ENCODE data around the gene C5orf47. TPM values are rescaled to one million over a fixed set of nuclear protein-coding genes. Genes with fewer than 3 reads are reported as not detected.

C5orf47 gene
- total RNA-seq, 1 experiment from 2014 or later: not detected

DNA sequence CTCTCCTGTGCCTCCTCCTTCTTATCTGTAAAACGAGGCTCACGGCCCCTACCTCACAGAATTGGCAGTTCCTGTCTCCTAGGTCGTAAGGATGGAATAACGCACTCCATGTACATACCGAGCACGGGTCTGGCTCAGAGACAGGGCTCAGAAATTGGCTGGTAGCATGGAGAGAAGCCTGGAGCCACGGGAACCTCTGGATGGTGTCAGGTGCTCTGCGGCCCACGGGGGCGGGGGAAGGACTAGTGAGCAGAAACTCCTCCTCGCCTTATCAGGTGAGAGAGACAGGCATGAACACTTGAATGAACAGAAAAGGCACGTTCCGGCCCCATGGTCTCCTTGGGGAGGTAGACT is 15.4 kb upstream of the C5orf47 start:
- Histone ChIP-seq H3K9me3 (ENCODE audit: control insufficient read depth in 1 of 2, insufficient read depth in 1 of 2, low read depth in 1 of 2, low read length in 2 of 2) (no peaks in the 10 kb centered on the region), H3K9ac (ENCODE audit: low read length) (no peak overlapping the region), H3K4me3 (replicated peaks in 1 of 2; ENCODE audit: low read depth in 1 of 2, low read length in 2 of 2) (peak overlapping the region; percentile 34 to 51), H3K9me2 (ENCODE audit: insufficient read depth) (no peaks in the 10 kb centered on the region), H3K79me2 (ENCODE audit: insufficient read depth, low read length) (no peaks in the 10 kb centered on the region), H2AFZ (ENCODE audit: low read depth, low read length, poor library complexity, severe bottlenecking) (peak overlapping the region; percentile 79), H3K27ac (ENCODE audit: low read depth, low read length) (peak overlapping the region; percentile 6; the same call in 1 of the 2 replicates), H3K27me3 (ENCODE audit: insufficient read depth, low read length) (no peaks in the 10 kb centered on the region), H3K36me3 (ENCODE audit: control insufficient read depth in 1 of 2, insufficient read depth in 2 of 2, low read length in 2 of 2) (no peaks in the 10 kb centered on the region), H3K4me1 (ENCODE audit: control insufficient read depth in 1 of 2, insufficient read depth in 2 of 2, low read length in 2 of 2) (peaks cover 0 to 9% of the 10 kb centered on the region in 2 experiments; a peak in 2 of 4 replicates), H3K4me2 (ENCODE audit: low read length) (peak overlapping the region; percentile 83), H4K20me1 (ENCODE audit: insufficient read depth) (no peaks in the 10 kb centered on the region)
- no TSS peak for BruUV-seq (replicated peaks)
- intact Hi-C loops (cut with micrococcal nuclease): loop anchor here (1.0 to 10.0 kb wide), 4 partner anchors 209 to 681 kb away; no protein-coding TSS in a partner anchor
- TF ChIP-seq FOSL1 (IDR thresholded peaks at IDR 0.05; ENCODE audit: low read depth) (no peak), ZNF274 (IDR thresholded peaks at IDR 0.05; ENCODE audit: low read depth, low read length) (no peak), YY1 (IDR thresholded peaks at IDR 0.05; ENCODE audit: extremely low read depth, insufficient replicate concordance, low read depth, low read length) (no peak), EZH2 (IDR thresholded peaks at IDR 0.05) (no peak), POLR2AphosphoS5 (IDR thresholded peaks at IDR 0.05; ENCODE audit: low read depth, low read length) (no peak), JUND (IDR thresholded peaks at IDR 0.05) (no peak), CBX3 (IDR thresholded peaks at IDR 0.05; ENCODE audit: low read depth) (no peak), ZFX (IDR thresholded peaks at IDR 0.05) (no peak), RAD21 (IDR thresholded peaks at IDR 0.05; ENCODE audit: low read depth) (no peak), EGR1 (IDR thresholded peaks at IDR 0.05; ENCODE audit: low read depth) (no peak), SIN3A (IDR thresholded peaks at IDR 0.05; ENCODE audit: low read depth) (no peak), SP1 (IDR thresholded peaks at IDR 0.05; ENCODE audit: low read depth) (no peak), EZH2phosphoT487 (IDR thresholded peaks at IDR 0.05; ENCODE audit: borderline replicate concordance) (no peak), ELF1 (IDR thresholded peaks at IDR 0.05; ENCODE audit: borderline replicate concordance, low read depth) (no peak), TCF7L2 (IDR thresholded peaks at IDR 0.05; ENCODE audit: borderline replicate concordance, extremely low read depth, insufficient read depth, insufficient read length) (no peak)
- TF ChIP-seq, protein P1, sequence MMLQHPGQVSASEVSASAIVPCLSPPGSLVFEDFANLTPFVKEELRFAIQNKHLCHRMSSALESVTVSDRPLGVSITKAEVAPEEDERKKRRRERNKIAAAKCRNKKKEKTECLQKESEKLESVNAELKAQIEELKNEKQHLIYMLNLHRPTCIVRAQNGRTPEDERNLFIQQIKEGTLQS (IDR thresholded peaks at IDR 0.05): no peak
- TF ChIP-seq, protein P2, sequence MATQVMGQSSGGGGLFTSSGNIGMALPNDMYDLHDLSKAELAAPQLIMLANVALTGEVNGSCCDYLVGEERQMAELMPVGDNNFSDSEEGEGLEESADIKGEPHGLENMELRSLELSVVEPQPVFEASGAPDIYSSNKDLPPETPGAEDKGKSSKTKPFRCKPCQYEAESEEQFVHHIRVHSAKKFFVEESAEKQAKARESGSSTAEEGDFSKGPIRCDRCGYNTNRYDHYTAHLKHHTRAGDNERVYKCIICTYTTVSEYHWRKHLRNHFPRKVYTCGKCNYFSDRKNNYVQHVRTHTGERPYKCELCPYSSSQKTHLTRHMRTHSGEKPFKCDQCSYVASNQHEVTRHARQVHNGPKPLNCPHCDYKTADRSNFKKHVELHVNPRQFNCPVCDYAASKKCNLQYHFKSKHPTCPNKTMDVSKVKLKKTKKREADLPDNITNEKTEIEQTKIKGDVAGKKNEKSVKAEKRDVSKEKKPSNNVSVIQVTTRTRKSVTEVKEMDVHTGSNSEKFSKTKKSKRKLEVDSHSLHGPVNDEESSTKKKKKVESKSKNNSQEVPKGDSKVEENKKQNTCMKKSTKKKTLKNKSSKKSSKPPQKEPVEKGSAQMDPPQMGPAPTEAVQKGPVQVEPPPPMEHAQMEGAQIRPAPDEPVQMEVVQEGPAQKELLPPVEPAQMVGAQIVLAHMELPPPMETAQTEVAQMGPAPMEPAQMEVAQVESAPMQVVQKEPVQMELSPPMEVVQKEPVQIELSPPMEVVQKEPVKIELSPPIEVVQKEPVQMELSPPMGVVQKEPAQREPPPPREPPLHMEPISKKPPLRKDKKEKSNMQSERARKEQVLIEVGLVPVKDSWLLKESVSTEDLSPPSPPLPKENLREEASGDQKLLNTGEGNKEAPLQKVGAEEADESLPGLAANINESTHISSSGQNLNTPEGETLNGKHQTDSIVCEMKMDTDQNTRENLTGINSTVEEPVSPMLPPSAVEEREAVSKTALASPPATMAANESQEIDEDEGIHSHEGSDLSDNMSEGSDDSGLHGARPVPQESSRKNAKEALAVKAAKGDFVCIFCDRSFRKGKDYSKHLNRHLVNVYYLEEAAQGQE (IDR thresholded peaks at IDR 0.05; ENCODE audit: low read depth): no peak
- TF ChIP-seq, protein P3, sequence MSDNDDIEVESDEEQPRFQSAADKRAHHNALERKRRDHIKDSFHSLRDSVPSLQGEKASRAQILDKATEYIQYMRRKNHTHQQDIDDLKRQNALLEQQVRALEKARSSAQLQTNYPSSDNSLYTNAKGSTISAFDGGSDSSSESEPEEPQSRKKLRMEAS (IDR thresholded peaks at IDR 0.05): no peak
- TF ChIP-seq, protein P4, sequence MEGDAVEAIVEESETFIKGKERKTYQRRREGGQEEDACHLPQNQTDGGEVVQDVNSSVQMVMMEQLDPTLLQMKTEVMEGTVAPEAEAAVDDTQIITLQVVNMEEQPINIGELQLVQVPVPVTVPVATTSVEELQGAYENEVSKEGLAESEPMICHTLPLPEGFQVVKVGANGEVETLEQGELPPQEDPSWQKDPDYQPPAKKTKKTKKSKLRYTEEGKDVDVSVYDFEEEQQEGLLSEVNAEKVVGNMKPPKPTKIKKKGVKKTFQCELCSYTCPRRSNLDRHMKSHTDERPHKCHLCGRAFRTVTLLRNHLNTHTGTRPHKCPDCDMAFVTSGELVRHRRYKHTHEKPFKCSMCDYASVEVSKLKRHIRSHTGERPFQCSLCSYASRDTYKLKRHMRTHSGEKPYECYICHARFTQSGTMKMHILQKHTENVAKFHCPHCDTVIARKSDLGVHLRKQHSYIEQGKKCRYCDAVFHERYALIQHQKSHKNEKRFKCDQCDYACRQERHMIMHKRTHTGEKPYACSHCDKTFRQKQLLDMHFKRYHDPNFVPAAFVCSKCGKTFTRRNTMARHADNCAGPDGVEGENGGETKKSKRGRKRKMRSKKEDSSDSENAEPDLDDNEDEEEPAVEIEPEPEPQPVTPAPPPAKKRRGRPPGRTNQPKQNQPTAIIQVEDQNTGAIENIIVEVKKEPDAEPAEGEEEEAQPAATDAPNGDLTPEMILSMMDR (IDR thresholded peaks at IDR 0.05 in 2 of 3, conservative IDR thresholded peaks at IDR 0.05 in 1 of 3; ENCODE audit: borderline replicate concordance in 1 of 3, insufficient read depth in 1 of 3, low read depth in 2 of 3, low read length in 2 of 3): no peak
- TF ChIP-seq, protein P5, sequence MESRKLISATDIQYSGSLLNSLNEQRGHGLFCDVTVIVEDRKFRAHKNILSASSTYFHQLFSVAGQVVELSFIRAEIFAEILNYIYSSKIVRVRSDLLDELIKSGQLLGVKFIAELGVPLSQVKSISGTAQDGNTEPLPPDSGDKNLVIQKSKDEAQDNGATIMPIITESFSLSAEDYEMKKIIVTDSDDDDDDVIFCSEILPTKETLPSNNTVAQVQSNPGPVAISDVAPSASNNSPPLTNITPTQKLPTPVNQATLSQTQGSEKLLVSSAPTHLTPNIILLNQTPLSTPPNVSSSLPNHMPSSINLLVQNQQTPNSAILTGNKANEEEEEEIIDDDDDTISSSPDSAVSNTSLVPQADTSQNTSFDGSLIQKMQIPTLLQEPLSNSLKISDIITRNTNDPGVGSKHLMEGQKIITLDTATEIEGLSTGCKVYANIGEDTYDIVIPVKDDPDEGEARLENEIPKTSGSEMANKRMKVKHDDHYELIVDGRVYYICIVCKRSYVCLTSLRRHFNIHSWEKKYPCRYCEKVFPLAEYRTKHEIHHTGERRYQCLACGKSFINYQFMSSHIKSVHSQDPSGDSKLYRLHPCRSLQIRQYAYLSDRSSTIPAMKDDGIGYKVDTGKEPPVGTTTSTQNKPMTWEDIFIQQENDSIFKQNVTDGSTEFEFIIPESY (IDR thresholded peaks at IDR 0.05; ENCODE audit: extremely low read depth, insufficient replicate concordance, low read length): no peak
- CTCF ChIA-PET: interaction anchor here (0.7 to 4.8 kb wide), 10 partner anchors 11 to 355 kb away, joined by 3 to 73 read pairs (median 4); partner anchors contain the start of genes BOD1 and CPEB4
- RAD21 ChIA-PET (ENCODE audit: low non-redundant PET in 1 of 2, low total read pairs in 2 of 2, uncharacterized antibody in 2 of 2, unreplicated experiment in 2 of 2): interaction anchor here (0.6 to 1.7 kb wide), 6 partner anchors 11 to 355 kb away, joined by 3 to 6 read pairs (median 4); no protein-coding TSS in a partner anchor
- POLR2A ChIA-PET: interaction anchor here (0.9 kb wide), 1 partner anchor 355 kb away, joined by 4 read pairs; no protein-coding TSS in a partner anchor
- no peak for DNase-seq (ENCODE audit: low read depth, low spot score)
- peak; percentile 69 for ATAC-seq

Data from HCT116 (cell line).